ENCODE measurements around the gene PCDHGB7. TPM values are rescaled to one million over a fixed set of nuclear protein-coding genes. Genes with fewer than 3 reads are reported as not detected.
"Not testable (repeated sequence)": the region's sequence is repeated elsewhere in the genome, so short reads cannot be mapped to it uniquely, and the experiment has no call there.

Gene PCDHGB7
- total RNA-seq, 6 experiments from 2014 or later: 5.8 to 21.7 (median 6.8) TPM

GRCh38 chr5:141407790-141408505, 9.5 kb upstream of the PCDHGB7 start, which contains the start of gene PCDHGB6:
PCDHGB6 (plus strand) TSS chr5:141408021; CDS start chr5:141408203, 182 bp downstream.
- not testable (repeated sequence) for H3K4me3 Mint-ChIP-seq; H3K27ac Mint-ChIP-seq; DNase-seq; H3K4me1 Mint-ChIP-seq (ENCODE audit: low read depth); H3K27me3 Mint-ChIP-seq (ENCODE audit: insufficient read depth)
- H3K9me3 Mint-ChIP-seq: peaks cover 60% of the 10 kb centered on the region
- peaks cover 62% of the 10 kb centered on the region for H3K36me3 Mint-ChIP-seq (ENCODE audit: low read depth)
- peak; percentile 51; the same call in 1 of the 2 replicates for TF ChIP-seq CTCF (IDR thresholded peaks at IDR 0.05)

DNA sequence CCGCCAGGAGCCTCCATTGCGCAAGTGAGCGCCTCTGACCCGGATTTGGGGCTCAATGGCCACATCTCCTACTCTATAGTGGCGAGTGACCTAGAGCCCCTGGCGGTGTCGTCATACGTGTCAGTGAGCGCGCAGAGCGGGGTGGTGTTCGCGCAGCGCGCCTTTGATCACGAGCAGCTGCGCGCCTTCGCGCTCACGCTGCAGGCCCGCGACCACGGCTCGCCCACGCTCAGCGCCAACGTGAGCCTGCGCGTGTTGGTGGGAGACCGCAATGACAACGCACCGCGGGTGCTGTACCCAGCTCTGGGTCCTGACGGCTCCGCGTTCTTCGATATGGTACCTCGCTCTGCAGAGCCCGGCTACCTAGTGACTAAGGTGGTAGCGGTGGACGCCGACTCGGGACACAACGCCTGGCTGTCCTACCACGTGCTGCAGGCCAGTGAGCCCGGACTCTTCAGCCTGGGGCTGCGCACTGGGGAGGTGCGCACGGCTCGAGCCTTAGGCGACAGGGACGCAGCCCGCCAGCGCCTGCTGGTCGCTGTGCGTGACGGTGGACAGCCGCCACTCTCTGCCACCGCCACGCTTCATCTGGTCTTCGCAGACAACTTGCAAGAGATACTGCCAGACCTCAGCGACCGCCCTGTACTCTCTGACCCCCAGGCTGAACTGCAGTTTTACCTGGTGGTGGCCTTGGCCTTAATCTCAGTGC, 7.7 kb upstream of the PCDHGB7 start:
- no peak overlapping the region for H3K27ac Mint-ChIP-seq
- H3K4me3 Mint-ChIP-seq: no peak overlapping the region
- H3K27me3 Mint-ChIP-seq (ENCODE audit: insufficient read depth): no peaks in the 10 kb centered on the region
- no peak for DNase-seq
- peaks cover 65% of the 10 kb centered on the region for H3K36me3 Mint-ChIP-seq (ENCODE audit: low read depth)
- no peak for TF ChIP-seq CTCF (IDR thresholded peaks at IDR 0.05)
- H3K9me3 Mint-ChIP-seq: peaks cover 53% of the 10 kb centered on the region
- H3K4me1 Mint-ChIP-seq (ENCODE audit: low read depth): no peaks in the 10 kb centered on the region; the same call in 1 of the 2 replicates

DNA sequence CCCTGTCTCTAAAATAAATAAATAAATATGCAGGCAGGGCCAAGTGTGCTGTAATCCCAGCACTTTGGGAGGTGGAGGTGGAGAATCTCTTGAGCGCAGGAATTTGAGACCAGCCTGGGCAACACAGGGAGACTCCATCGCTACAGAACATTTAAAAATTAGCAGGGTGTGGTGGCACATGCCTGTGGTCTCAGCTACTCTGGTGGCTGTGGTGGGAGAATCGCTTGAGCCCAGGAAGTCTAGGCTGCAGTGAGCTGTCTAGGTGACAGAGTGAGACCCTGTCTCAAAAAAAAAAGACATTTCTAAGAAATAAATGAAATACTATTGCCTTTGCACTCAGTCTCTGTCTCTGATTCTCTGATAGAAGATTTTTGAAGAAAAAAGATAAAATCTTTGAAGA, 5.9 kb upstream of the PCDHGB7 start:
- DNase-seq: no peak
- Mint-ChIP-seq H3K36me3 (ENCODE audit: low read depth) (peaks cover 48% of the 10 kb centered on the region), H3K27me3 (ENCODE audit: insufficient read depth) (no peaks in the 10 kb centered on the region), H3K4me3 (no peak overlapping the region), H3K4me1 (ENCODE audit: low read depth) (no peaks in the 10 kb centered on the region; the same call in 1 of the 2 replicates), H3K27ac (no peak overlapping the region), H3K9me3 (peaks cover 42% of the 10 kb centered on the region)
- no peak for TF ChIP-seq CTCF (IDR thresholded peaks at IDR 0.05)

- Mint-ChIP-seq H3K9me3 (peaks cover 38% of the 10 kb centered on the region), H3K36me3 (ENCODE audit: low read depth) (peaks cover 45% of the 10 kb centered on the region), H3K27ac (no peak within 1 kb of the TSS), H3K4me1 (ENCODE audit: low read depth) (peaks cover 4% of the 10 kb centered on the region), H3K27me3 (ENCODE audit: insufficient read depth) (peaks cover 2% of the 10 kb centered on the region; the same call in 1 of the 2 replicates), H3K4me3 (0 out of 2 replicates have a peak within 1 kb of the TSS, but pooled peaks have one; percentile 20)
- TF ChIP-seq CTCF (IDR thresholded peaks at IDR 0.05): peak; percentile 73
- peak; percentile 26 for DNase-seq
These were observed 4.5 kb upstream of the PCDHGB7 start, which contains the start of gene PCDHGA10 for GRCh38 chr5:141412854-141413539. PCDHGA10 (plus strand) TSS chr5:141412987; CDS start chr5:141413176, 189 bp downstream.

DNA sequence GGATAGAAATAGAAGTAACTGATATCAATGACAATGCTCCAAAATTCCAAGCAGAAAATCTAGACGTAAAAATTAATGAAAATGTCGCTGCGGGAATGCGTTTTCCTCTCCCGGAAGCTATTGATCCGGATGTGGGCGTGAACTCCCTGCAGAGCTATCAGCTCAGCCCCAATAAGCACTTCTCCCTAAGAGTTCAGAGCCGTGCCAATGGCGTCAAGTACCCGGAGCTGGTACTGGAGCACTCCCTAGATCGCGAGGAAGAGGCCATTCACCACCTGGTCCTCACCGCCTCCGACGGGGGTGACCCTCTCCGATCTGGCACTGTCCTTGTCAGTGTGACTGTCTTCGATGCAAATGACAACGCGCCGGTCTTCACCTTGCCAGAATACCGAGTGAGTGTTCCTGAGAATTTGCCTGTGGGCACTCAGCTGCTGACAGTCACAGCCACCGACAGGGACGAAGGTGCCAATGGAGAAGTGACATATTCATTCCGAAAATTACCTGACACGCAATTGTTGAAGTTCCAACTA, 3.9 kb upstream of the PCDHGB7 start:
- H3K36me3 Mint-ChIP-seq (ENCODE audit: low read depth): peaks cover 45% of the 10 kb centered on the region
- no peak for TF ChIP-seq CTCF (IDR thresholded peaks at IDR 0.05)
- no peak for DNase-seq
- peaks cover 38% of the 10 kb centered on the region for H3K9me3 Mint-ChIP-seq
- no peak overlapping the region for H3K27ac Mint-ChIP-seq
- peaks cover 2% of the 10 kb centered on the region; the same call in 1 of the 2 replicates for H3K27me3 Mint-ChIP-seq (ENCODE audit: insufficient read depth)
- H3K4me1 Mint-ChIP-seq (ENCODE audit: low read depth): peaks cover 10% of the 10 kb centered on the region
- no peak overlapping the region for H3K4me3 Mint-ChIP-seq

GRCh38 chr5:141414548-141415274, 2.8 kb upstream of the PCDHGB7 start:
- H3K27me3 Mint-ChIP-seq (ENCODE audit: insufficient read depth); DNase-seq; H3K4me3 Mint-ChIP-seq; H3K27ac Mint-ChIP-seq: not testable (repeated sequence)
- peaks cover 14% of the 10 kb centered on the region for H3K4me1 Mint-ChIP-seq (ENCODE audit: low read depth)
- H3K36me3 Mint-ChIP-seq (ENCODE audit: low read depth): peaks cover 43% of the 10 kb centered on the region
- peaks cover 33% of the 10 kb centered on the region for H3K9me3 Mint-ChIP-seq

GRCh38 chr5:141415275-141415618, 2.2 kb upstream of the PCDHGB7 start:
- H3K36me3 Mint-ChIP-seq (ENCODE audit: low read depth): peaks cover 45% of the 10 kb centered on the region
- H3K4me1 Mint-ChIP-seq (ENCODE audit: low read depth): peaks cover 14% of the 10 kb centered on the region
- H3K27me3 Mint-ChIP-seq (ENCODE audit: insufficient read depth); H3K27ac Mint-ChIP-seq; DNase-seq; H3K4me3 Mint-ChIP-seq: not testable (repeated sequence)
- H3K9me3 Mint-ChIP-seq: peaks cover 32% of the 10 kb centered on the region
